Heart left ventricle (tissue), 16 donors: ENCODE measurements around the gene SLC25A22. TPM values are rescaled to one million over a fixed set of nuclear protein-coding genes. Genes with fewer than 3 reads are reported as not detected.

ENCODE experiments used
- ATAC-seq, 4 donors: fragments of 200-7000 bp; cut with Tn5 transposase; one replicate each; pipeline ENCODE4 v1.9.1; 2020 to 2022; ENCODE audit warnings: moderate library complexity in 4 of 4, mild to moderate bottlenecking in 3 of 4, moderate number of reproducible peaks in 1 of 4
- DNase-seq, 5 donors: peaks; one replicate each; pipeline ENCODE4 v3.0.0-alpha.2; 2020
- H3K27ac ChIP-seq, 12 donors: fragments of 200-600 bp; sonication (generic) in 4 of 12; one replicate each; pipeline versions ENCODE4 v1.5.0 to v1.8.0; 2016 to 2022; ENCODE audit warnings: mild to moderate bottlenecking in 2 of 12
- H3K27me3 ChIP-seq, 9 donors: fragments of 200-600 bp; sonication (generic) in 2 of 9; one replicate each; pipeline versions ENCODE4 v1.5.1 to v1.8.0; 2016 to 2022; ENCODE audit warnings: mild to moderate bottlenecking in 3 of 9
- H3K36me3 ChIP-seq, 9 donors: fragments of 200-600 bp; sonication (generic) in 2 of 9; one replicate each; pipeline versions ENCODE4 v1.5.0 to v1.8.0; 2018 to 2022; ENCODE audit warnings: mild to moderate bottlenecking in 2 of 9
- H3K4me1 ChIP-seq, 12 donors: fragments of 200-600 bp; sonication (generic) in 4 of 12; one replicate each; pipeline versions ENCODE4 v1.5.0 to v1.8.0; 2016 to 2022; ENCODE audit warnings: mild to moderate bottlenecking in 3 of 12
- H3K4me3 ChIP-seq, 12 donors: fragments of 200-600 bp; sonication (generic) in 4 of 12; one replicate each; pipeline versions ENCODE4 v1.5.0 to v1.8.0; 2017 to 2022; ENCODE audit warnings: mild to moderate bottlenecking in 9 of 12, moderate library complexity in 4 of 12
- H3K9me3 ChIP-seq, 12 donors: fragments of 200-600 bp; sonication (generic) in 4 of 12; one replicate each; pipeline versions ENCODE4 v1.5.0 to v1.8.0; 2016 to 2022; ENCODE audit warnings: mild to moderate bottlenecking in 1 of 12
- POLR2A ChIP-seq, 2 donors: fragments of 450-650 bp; IDR thresholded peaks; one replicate each; pipeline ENCODE4 v1.6.1; 2017; ENCODE audit warnings: antibody characterized with exemption in 2 of 2, mild to moderate bottlenecking in 2 of 2, moderate library complexity in 2 of 2
- WGBS, 4 donors: extraction: QIAGEN DNeasy Blood & Tissue Kit in 2 of 4; methylation state at CpG; one replicate each; pipeline versions ENCODE4 v1.1.5 to v1.1.7; 2013 to 2018; 5-methylcytosine and 5-hydroxymethylcytosine counted together
- intact Hi-C, 10 donors: fragments of 100-400 bp; cut with DNase I; formaldehyde crosslinking; loops; one replicate each; pipeline versions ENCODE4 v1.11.1 to v1.14.2; 2022
- polyA plus RNA-seq, 2 donors: library from polyadenylated mRNA; stranded (reverse); fragments of 200-250 nt; gene quantifications; one replicate each; pipeline ENCODE4 v1.2.3, GENCODE V29; 2013
- total RNA-seq, 9 donors: library from RNA; depleted of rRNA in 2 of 9; stranded (reverse); fragments of >200 nt in 2 of 9; fragmentation: NEBNext Ultra II Directional in 3 of 9; extraction: Animal tissue kit (Norgen Biotek cat#: 25700) in 3 of 9; gene quantifications; one replicate each; pipeline versions ENCODE4 v1.1.0 to v1.2.4, GENCODE V29; 2016 to 2023
- TF ChIP-seq, protein P1 (sequence below), 12 donors: fragments of 200-600 bp; sonication (generic) in 4 of 12; IDR thresholded peaks; one replicate each; pipeline versions ENCODE4 v1.5.0 to v1.8.0; 2018 to 2022; ENCODE audit warnings: antibody characterized with exemption in 12 of 12, mild to moderate bottlenecking in 5 of 12
- donor health status: ischemic (EF 13 %, LVEDD 7.1; RV severe dilation, severe dysfunction).
- donor health status: healthy with polysubstance abuse.
- donor health status: DM: no; HTN: yes; CAD: no.
- donor health status: DM: no; HTN: no; CAD: no.
- donor health status: ischemic (EF 25% LVEDD 6.9; RV normal size, moderate dysfunction).
- donor health status: ischemic (EF 25% LVEDD 5.7; RV mildly dilated, moderate dysfunction).
- donor health status: healthy.
- donor health status: DM: yes; HTN: yes; CAD: no.
- donor health status: ischemic (EF 35%, LVEDD 5.7; RV mildly dilated, moderate dysfunction).
- donor health status: nonischemic (EF 11% LVEDD 7.7; RV severe dilation, severe dysfunction).
- donor health status: DM: yes; HTN: yes; CAD: no.
- donor health status: PGD.
- donor health status: ischemic (EF 29% LVEDD 5.4; RV normal size, mild dysfunction).
- donor health status: nonischemic (EF 23%, LVEDD 6.1; RV moderate dilation, normal function).

Gene SLC25A22
- total and polyA plus RNA-seq, 11 donors = 2.1 to 12.8 (median 4.4) TPM

DNA sequence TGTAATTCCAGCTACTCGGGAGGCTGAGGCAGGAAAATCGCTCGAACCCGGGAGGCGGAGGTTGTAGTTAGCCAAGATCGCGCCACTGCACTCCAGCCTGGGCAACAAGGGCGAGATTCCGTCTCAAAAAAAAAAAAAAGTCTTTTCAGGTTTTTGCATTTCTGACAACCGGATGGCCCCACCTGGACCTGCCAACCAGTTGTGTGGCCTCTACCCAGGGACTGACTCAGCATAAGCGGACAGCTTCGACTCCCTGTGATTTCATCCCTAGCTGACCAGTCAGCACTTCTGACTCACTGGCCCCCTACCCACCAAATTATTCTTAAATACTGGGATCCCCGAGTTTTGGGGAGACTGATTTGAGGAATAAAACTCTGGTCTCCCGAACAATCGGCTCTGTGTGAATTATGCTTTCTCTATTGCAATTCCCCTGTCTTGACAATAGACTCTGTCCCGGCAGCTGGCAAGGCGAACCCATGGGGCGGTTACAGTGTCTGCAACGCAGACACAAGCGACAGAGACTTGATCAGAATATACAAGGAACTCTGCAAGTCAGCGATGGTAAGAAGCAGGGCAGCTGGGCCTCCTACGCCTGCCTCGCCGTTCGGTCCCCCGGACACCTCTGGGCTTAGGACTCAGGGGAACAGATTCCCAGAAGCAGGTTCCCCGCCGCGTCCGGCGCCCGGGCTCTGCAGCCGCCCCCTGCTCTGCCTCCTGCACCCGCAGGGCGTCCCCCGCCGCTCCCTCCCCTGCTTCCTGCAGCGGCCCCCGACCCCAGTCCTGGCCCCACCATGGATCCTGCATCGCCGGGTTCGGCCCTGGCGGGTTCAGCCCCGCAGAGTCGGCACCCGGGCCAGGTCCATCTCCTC lies 51.6 kb downstream of the SLC25A22 start:
- ATAC-seq = peak; percentile 22 to 53 (median 31)
- Histone ChIP-seq H3K27me3 (no peaks in the 10 kb centered on the region), H3K27ac (peak overlapping the region; percentile 14 to 92 (median 90)), H3K4me3 (peak overlapping the region; percentile 86 to 100 (median 96)), H3K9me3 (no peaks in the 10 kb centered on the region), H3K36me3 (no peaks in the 10 kb centered on the region), H3K4me1 (peaks cover 6 to 31% (median 16%) of the 10 kb centered on the region in 12 donors)
- WGBS, 4 donors = 26 to 42% (median 30%) methylated on average over 26 to 46 of the region's 46 CpGs
- no peak for TF ChIP-seq POLR2A (IDR thresholded peaks at IDR 0.05)
- TF ChIP-seq, protein P1, sequence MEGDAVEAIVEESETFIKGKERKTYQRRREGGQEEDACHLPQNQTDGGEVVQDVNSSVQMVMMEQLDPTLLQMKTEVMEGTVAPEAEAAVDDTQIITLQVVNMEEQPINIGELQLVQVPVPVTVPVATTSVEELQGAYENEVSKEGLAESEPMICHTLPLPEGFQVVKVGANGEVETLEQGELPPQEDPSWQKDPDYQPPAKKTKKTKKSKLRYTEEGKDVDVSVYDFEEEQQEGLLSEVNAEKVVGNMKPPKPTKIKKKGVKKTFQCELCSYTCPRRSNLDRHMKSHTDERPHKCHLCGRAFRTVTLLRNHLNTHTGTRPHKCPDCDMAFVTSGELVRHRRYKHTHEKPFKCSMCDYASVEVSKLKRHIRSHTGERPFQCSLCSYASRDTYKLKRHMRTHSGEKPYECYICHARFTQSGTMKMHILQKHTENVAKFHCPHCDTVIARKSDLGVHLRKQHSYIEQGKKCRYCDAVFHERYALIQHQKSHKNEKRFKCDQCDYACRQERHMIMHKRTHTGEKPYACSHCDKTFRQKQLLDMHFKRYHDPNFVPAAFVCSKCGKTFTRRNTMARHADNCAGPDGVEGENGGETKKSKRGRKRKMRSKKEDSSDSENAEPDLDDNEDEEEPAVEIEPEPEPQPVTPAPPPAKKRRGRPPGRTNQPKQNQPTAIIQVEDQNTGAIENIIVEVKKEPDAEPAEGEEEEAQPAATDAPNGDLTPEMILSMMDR (IDR thresholded peaks at IDR 0.05) = no peak
- no peak for DNase-seq
- intact Hi-C loops = no loop called here

DNA sequence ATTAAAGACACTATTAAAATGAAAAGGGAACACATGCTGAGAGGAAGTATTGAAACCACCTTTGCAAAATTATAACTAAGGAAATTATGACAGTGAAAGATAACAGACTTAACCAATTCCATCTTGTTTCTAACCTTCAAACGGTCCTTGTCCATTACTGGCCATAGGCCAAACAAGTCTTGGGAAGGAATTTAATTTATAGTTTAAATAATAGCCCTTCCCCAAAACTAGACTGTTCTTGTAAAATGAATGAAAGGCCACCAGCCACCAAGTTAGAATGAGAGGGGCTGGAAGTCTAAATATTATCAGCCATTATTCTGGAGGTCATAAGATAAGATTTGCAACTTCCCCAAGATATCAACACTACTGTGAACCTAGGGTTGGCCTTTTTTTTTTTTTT lies 52.7 kb downstream of the SLC25A22 start:
- TF ChIP-seq, protein P1 (IDR thresholded peaks at IDR 0.05) = no peak
- no peak for TF ChIP-seq POLR2A (IDR thresholded peaks at IDR 0.05)
- intact Hi-C loops = no loop called here
- H3K36me3 ChIP-seq = no peaks in the 10 kb centered on the region
- H3K4me1 ChIP-seq = peaks cover 6 to 31% (median 16%) of the 10 kb centered on the region in 12 donors
- ATAC-seq (no peak), DNase-seq (no peak)
- WGBS, 4 donors = 37 to 45% (median 40%) methylated on average over 1 of the region's 1 CpG
- H3K4me3 ChIP-seq = no peak overlapping the region
- H3K9me3 ChIP-seq = no peaks in the 10 kb centered on the region
- H3K27ac ChIP-seq = no peak overlapping the region
- H3K27me3 ChIP-seq = no peaks in the 10 kb centered on the region

DNA sequence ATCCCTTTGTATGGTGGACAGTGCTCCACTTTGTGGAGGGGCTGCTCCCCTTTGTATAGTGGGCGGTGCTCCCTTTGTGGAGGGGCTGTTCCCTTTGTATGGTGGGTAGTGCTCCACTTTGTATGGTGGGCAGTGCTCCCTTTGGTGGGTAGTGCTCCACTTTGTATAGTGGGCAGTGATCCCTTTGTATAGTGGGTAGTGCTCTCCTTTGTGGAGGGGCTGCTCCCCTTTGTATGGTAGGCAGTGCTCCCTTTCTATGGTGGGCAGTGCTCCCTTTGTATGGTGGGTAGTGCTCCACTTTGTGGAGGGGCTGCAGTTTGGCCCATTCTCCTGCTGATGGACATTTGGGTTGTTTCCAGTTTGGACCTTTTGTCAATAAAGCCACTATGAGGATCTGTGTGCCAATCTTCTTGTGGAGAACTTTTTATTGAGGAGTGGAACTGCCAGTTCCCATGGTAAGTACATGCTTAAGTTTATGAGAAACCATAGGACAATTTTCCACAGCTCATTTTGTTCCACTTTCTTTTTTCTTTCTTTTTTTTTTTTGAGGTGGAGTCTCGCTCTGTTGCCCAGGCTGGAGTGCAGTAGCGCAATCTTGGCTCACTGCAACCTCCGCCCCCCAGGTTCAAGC lies 55.4 kb downstream of the SLC25A22 start:
- TF ChIP-seq, protein P1 (IDR thresholded peaks at IDR 0.05) = no peak
- TF ChIP-seq POLR2A (IDR thresholded peaks at IDR 0.05) = no peak
- H3K27me3 ChIP-seq = no peaks in the 10 kb centered on the region
- no peaks in the 10 kb centered on the region for H3K36me3 ChIP-seq
- no peak overlapping the region for H3K27ac ChIP-seq
- H3K4me3 ChIP-seq = no peak overlapping the region
- DNase-seq (no peak), ATAC-seq (no peak)
- peaks cover 0 to 15% (median 5%) of the 10 kb centered on the region in 12 donors for H3K4me1 ChIP-seq
- intact Hi-C loops = no loop called here
- WGBS, 4 donors = 95 to 99% (median 97%) methylated on average over 4 of the region's 4 CpGs
- H3K9me3 ChIP-seq = no peaks in the 10 kb centered on the region

DNA sequence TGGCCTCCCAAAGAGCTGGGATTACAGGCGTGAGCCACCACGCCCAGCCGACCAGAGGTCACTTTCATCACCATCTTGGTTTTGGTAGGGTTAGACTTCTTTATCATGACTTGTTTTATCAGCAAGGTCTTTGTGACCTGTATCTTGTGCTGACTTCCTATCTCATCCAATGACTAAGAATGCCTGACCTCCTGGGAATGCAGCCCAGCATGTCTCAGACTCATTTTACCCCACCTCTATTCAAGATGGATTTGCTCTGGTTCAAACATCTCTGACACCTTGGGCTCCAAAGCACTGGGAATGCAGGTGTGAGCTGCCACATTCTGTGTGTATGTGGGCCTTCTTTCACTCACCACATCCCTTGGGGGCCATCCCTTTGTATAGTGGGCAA lies 55.9 kb downstream of the SLC25A22 start:
- TF ChIP-seq, protein P1 (IDR thresholded peaks at IDR 0.05) = no peak
- TF ChIP-seq POLR2A (IDR thresholded peaks at IDR 0.05) = no peak
- Histone ChIP-seq H3K4me1 (peaks cover 0 to 16% (median 5%) of the 10 kb centered on the region in 12 donors), H3K4me3 (no peak overlapping the region), H3K9me3 (no peaks in the 10 kb centered on the region), H3K27ac (no peak overlapping the region), H3K36me3 (no peaks in the 10 kb centered on the region), H3K27me3 (no peaks in the 10 kb centered on the region)
- ATAC-seq (no peak), DNase-seq (no peak)
- 82 to 94% (median 87%) methylated on average over 3 of the region's 3 CpGs for WGBS, 4 donors
- intact Hi-C loops = no loop called here
